Caki2 (cell line): ENCODE measurements around the gene KRT83. TPM values are rescaled to one million over a fixed set of nuclear protein-coding genes. Genes with fewer than 3 reads are reported as not detected.

Experiments used
- DNase-seq: peaks from one replicate; pipeline ENCODE4 v3.0.0-alpha.2; 2015; ENCODE audit warnings: low read depth
- in situ Hi-C: cut with HindIII; loops from 2 replicates; pipeline ENCODE4 v1.10.0; 2016; ENCODE audit warnings: low sequenced_read_pairs, low pct_unique_long_range_greater_than_20kb, mixed read lengths
- total RNA-seq: library from RNA; depleted of rRNA; stranded (reverse); fragments of >200 nt; shearing (Covaris generic); gene quantifications from 2 replicates; pipeline ENCODE4 v1.2.3, GENCODE V29; 2014; ENCODE audit warnings: low replicate concordance; rRNA removed

The KRT83 gene
- total RNA-seq, 1 experiment from 2014 or later = not detected

DNA sequence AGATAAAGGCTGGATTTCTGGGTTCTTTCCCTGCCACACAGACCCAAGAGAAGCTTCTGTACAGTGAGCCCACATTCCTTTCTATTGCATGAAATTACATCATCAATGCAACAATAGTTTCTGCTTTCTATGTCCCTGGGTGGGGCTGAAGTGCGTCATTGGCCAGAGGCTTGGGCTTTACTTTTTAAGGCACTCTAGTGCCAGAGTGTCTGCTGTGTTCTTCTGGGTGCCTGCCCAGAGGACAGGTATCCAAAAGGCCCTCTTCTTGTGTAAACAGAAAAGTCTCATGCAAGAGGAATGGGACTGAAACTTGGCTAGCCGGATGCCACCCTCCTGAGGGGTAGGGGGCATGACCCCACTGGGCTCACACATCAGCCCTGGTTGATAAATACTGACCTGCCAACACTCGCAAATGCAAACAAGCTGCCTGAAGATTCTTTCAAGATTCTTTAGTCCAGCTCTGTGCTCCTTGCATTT is 40.8 kb downstream of the KRT83 start:
- in situ Hi-C loops = loop anchor here (5.0 kb wide), 1 partner anchor 63 kb away; no protein-coding TSS in a partner anchor
- DNase-seq = peak; percentile 98

DNA sequence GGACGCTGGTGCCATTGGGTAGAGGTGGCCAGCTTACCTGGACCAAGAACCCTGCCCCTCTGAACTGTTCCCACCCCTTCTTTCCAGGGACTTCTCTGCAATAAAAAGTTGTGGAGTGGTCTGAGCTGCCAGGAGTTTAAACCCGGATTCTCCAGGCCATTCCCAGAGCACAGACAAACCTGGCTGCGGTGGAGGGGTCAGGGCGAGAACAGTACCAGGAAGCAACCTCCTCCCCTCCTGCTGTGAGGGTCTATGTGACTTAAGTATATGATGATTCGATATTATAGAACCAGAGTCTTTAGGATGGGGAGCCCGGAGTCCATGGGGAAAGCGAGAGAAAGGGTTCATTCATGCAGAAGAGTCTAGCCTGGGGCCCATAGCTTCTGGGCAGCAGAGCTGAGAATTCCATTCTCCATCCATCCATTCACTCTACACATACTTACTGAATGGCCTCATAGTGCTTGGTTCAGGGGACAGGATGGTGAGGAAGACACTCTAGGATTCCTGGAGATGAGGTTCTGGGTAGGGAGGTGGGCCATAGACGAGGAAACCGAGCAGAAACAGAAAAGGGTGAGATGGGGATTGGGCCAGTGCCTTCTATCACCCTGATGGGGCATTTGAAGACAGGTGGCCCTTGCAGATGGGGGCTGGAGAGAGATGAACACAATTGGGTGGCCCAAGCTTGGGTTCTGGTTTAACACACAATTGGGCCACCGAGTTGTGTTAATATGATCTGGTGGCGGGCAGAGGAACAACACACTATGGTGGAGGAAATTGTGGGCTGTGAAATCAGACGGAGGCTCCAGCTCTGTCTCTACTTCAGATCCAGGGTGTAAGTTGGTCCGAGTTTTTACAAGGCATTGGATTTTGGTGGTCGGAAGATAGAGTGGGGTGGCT is 41.5 kb downstream of the KRT83 start:
- DNase-seq = peak; percentile 88
- in situ Hi-C loops = loop anchor here (5.0 kb wide), 1 partner anchor 62 kb away; no protein-coding TSS in a partner anchor

GRCh38 chr12:52278575-52279421 is 42.4 kb downstream of the KRT83 start:
- peak; percentile 83 for DNase-seq
- in situ Hi-C loops = no loop called here

- in situ Hi-C loops = no loop called here
- no peak for DNase-seq
These were observed 43.5 kb downstream of the KRT83 start for GRCh38 chr12:52277486-52278245.

GRCh38 chr12:52275686-52276085 is 45.5 kb downstream of the KRT83 start:
- in situ Hi-C loops = no loop called here
- DNase-seq = no peak

- in situ Hi-C loops = no loop called here
- no peak for DNase-seq
These were observed 46.6 kb downstream of the KRT83 start, which contains the start of gene KRT86 for GRCh38 chr12:52274521-52275120. Gene KRT86, plus strand, starts transcription at chr12:52274645. Its CDS starts 27,272 bp downstream, at chr12:52301917.

DNA sequence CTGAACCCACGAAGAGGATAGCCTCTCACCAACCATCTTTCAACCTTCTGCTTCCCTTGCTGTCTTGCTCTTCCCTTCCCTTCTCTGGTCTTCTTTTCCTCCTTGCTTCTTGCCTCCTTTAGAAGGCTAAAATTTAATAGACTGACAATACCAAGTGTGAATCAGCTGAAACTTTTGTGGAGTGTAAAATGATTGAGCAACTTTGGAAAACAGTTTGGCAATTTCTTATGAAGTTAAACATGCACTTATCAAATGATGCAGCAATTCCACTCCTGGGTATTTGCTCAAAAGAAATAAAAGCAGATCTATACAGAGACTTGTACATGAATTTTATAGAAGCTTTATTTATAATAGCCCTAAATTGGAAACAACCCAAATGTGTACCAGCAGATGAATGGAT is 50.0 kb downstream of the KRT83 start:
- DNase-seq = no peak
- in situ Hi-C loops = no loop called here

- DNase-seq = no peak
- in situ Hi-C loops = no loop called here
These were observed 50.6 kb downstream of the KRT83 start for GRCh38 chr12:52270541-52271070.

DNA sequence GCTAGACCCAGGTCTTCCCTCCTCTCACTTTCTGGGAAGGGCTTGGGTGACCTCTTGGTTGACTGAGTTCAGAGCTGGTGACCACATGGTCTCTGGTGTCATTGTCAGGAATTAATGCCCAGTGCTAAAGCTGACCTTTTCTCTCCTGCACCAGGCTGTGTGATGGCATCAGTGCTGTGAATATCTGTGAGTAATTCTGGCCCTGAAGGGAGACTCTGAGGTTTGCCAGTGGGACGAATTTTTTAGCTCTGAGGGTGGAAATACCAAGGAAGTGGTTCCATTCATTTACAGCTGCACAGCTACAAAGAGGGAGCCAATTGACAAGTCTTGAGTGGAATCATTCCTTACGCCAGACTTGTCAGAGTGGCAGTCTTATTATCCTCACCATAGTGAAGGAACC is 53.0 kb downstream of the KRT83 start:
- in situ Hi-C loops = no loop called here
- no peak for DNase-seq

- in situ Hi-C loops = no loop called here
These were observed 53.5 kb downstream of the KRT83 start for GRCh38 chr12:52267699-52268098.

GRCh38 chr12:52267266-52267665 is 53.9 kb downstream of the KRT83 start:
- DNase-seq = no peak
- in situ Hi-C loops = no loop called here

More at GRCh38 chr12:52267699-52268098, 53.5 kb downstream of the KRT83 start:
- no peak for DNase-seq

DNA sequence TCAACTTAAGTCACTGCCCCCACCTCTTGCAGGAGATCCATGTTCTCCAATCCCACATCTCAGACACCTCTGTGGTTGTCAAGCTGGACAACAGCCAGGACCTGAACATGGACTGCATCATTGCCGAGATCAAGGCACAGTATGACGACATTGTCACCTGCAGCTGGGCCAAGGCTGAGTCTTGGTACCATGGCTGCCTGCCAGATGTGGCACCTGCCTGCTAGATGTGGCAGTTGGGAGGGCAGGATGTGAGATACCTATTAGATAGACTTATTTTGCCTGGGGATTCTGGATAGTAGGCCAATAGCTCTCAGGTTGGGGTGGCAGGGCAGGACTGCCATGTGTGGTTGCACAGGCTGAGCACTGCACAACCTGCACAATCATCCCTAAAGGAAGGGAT is 54.7 kb downstream of the KRT83 start:
- DNase-seq = no peak
- in situ Hi-C loops = no loop called here

GRCh38 chr12:52264435-52264825 is 56.8 kb downstream of the KRT83 start:
- in situ Hi-C loops = no loop called here

More at GRCh38 chr12:52264435-52264825, 56.8 kb downstream of the KRT83 start:
- DNase-seq = no peak

Other genes starting within 250 kb of the KRT83 start
- not detected in 2 replicates for gene SMIM41, start 241.7 kb downstream of the KRT83 start, total RNA-seq
- gene KRT80, start 129.4 kb downstream of the KRT83 start, total RNA-seq = 31.6 and 33.0 TPM in 2 replicates
- gene KRT7, start 88.2 kb downstream of the KRT83 start, total RNA-seq = 122 and 152 TPM in 2 replicates
- 8.7 and 14.5 TPM in 2 replicates for gene KRT86, start 46.8 kb downstream of the KRT83 start, total RNA-seq
- gene KRT81, start 29.9 kb downstream of the KRT83 start, total RNA-seq = 3.3 TPM in 1 of 2 replicates, not detected in the other
- gene KRT85, start 46.1 kb upstream of the KRT83 start, total RNA-seq = not detected in 2 replicates
- gene KRT84, start 64.3 kb upstream of the KRT83 start, total RNA-seq = not detected in 2 replicates
- not detected in 2 replicates for gene KRT82, start 84.9 kb upstream of the KRT83 start, total RNA-seq
- gene KRT75, start 113.0 kb upstream of the KRT83 start, total RNA-seq = not detected in 2 replicates
- not detected in 2 replicates for gene KRT6B, start 130.7 kb upstream of the KRT83 start, total RNA-seq
- gene KRT6C, start 152.4 kb upstream of the KRT83 start, total RNA-seq = not detected in 2 replicates
- gene KRT6A, start 171.9 kb upstream of the KRT83 start, total RNA-seq = not detected in 2 replicates
- gene KRT5, start 199.0 kb upstream of the KRT83 start, total RNA-seq = not detected in 2 replicates
- gene KRT71, start 231.7 kb upstream of the KRT83 start, total RNA-seq = not detected in 2 replicates